ENCODE results near the gene CORO2A.
A peak's percentile ranks its signal among the peaks of the same experiment; 100 is the strongest.

CORO2A gene

DNA sequence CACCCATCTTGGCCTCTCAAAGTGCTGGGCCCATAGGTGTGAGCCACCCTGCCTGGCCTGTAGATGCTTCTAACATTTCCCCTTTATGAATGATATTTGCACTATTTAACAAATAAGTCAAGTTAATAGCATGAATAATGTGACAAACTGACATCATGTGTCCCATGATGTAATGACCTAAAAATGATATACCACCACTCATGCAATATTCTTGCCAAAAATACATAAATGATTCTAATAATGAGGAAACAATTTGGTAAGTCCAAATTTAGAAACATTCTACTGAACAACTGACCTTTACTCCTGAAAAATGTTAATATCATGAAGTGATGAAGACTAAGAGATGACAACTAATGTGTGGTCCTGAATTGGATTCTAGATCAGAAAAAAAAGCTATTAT, 39.9 kb downstream of the CORO2A start:
- FAIRE-seq (no peak), DNase-seq (ENCODE audit: insufficient read length, low spot score) (no peak)
- no peak for TF ChIP-seq PAX5 (IDR thresholded peaks at IDR 0.05; ENCODE audit: insufficient read depth, low read length, severe bottlenecking)
- no peak for TF ChIP-seq POLR2A (IDR thresholded peaks at IDR 0.05; ENCODE audit: low read depth, low read length)
- no peak for TF ChIP-seq POU2F2 (IDR thresholded peaks at IDR 0.05; ENCODE audit: low read depth, low read length)
- no peak for TF ChIP-seq POLR2AphosphoS5 (IDR thresholded peaks at IDR 0.05; ENCODE audit: low read depth, low read length)
- TF ChIP-seq TAF1 (IDR thresholded peaks at IDR 0.05; ENCODE audit: low read depth, low read length): no peak
- TF ChIP-seq SPI1 (IDR thresholded peaks at IDR 0.05; ENCODE audit: low read depth, low read length): no peak

DNA sequence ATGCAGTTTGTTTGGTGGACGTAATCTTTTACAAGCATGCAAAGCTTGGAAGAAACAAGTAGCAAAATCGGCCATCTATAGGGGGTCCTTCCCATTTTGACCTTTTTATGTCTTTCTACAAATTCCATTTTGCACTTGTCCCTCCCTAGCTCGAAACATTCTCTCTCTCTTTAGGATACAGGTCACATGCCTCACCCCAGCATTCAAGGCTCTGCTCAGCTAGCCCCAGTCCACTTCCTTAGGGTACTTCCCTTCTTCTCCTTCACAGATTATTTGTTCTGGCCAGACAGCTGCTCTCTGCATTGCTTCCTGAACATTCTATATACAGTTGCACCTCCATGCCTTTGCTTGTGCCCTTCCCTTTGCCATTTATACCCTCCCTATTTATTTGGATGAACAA, 41.7 kb downstream of the CORO2A start:
- FAIRE-seq (no peak), DNase-seq (ENCODE audit: insufficient read length, low spot score) (no peak)
- no peak for TF ChIP-seq POLR2A (IDR thresholded peaks at IDR 0.05; ENCODE audit: low read depth, low read length)
- no peak for TF ChIP-seq PAX5 (IDR thresholded peaks at IDR 0.05; ENCODE audit: insufficient read depth, low read length, severe bottlenecking)
- no peak for TF ChIP-seq SPI1 (IDR thresholded peaks at IDR 0.05; ENCODE audit: low read depth, low read length)
- TF ChIP-seq TAF1 (IDR thresholded peaks at IDR 0.05; ENCODE audit: low read depth, low read length): no peak
- TF ChIP-seq POLR2AphosphoS5 (IDR thresholded peaks at IDR 0.05; ENCODE audit: low read depth, low read length): no peak
- no peak for TF ChIP-seq POU2F2 (IDR thresholded peaks at IDR 0.05; ENCODE audit: low read depth, low read length)

DNA sequence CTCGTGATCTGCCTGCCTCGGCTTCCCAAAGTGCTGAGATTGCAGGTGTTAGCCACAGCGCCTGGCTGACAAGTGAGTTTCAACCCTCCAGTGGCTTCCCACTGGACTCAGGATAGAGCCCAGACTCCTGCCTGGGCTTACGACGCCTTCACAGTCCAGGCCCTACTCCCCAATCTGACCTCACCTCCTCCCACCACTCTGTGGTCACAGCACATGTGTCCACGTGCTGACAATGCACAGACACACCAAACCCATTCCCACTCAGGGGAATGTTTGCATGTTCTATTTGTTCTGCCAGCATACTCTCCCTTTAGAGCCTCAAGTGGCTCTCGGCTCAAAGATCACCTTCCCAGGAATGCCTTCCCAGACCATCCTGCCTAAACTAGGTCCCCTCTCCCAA, 42.3 kb downstream of the CORO2A start:
- TF ChIP-seq PAX5 (IDR thresholded peaks at IDR 0.05; ENCODE audit: insufficient read depth, low read length, severe bottlenecking): no peak
- TF ChIP-seq POU2F2 (IDR thresholded peaks at IDR 0.05; ENCODE audit: low read depth, low read length): no peak
- no peak for TF ChIP-seq TAF1 (IDR thresholded peaks at IDR 0.05; ENCODE audit: low read depth, low read length)
- no peak for TF ChIP-seq POLR2AphosphoS5 (IDR thresholded peaks at IDR 0.05; ENCODE audit: low read depth, low read length)
- no peak for TF ChIP-seq SPI1 (IDR thresholded peaks at IDR 0.05; ENCODE audit: low read depth, low read length)
- no peak for TF ChIP-seq POLR2A (IDR thresholded peaks at IDR 0.05; ENCODE audit: low read depth, low read length)
- DNase-seq (ENCODE audit: insufficient read length, low spot score) (no peak), FAIRE-seq (no peak)

DNA sequence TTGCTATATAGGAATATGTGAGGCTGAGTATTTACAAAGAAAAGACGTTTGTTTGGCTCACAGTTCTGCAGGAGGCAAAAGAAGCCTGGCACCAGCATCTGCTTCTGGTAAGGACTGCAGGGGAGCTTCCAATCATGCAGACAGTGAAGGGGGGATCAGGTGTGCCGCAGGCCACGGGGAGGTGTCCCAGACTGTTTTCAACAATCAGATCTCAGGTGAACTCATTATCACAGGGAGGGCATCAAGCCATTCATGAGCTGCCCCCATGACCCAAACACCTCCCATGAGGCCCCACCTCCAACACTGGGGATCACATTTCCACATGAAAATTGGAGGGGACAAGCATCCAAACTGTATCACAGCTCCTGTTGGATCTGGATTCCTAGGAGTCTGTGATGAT, 43.0 kb downstream of the CORO2A start:
- DNase-seq (ENCODE audit: insufficient read length, low spot score): no peak
- TF ChIP-seq SPI1 (IDR thresholded peaks at IDR 0.05; ENCODE audit: low read depth, low read length) (no peak), TAF1 (IDR thresholded peaks at IDR 0.05; ENCODE audit: low read depth, low read length) (no peak), PAX5 (IDR thresholded peaks at IDR 0.05; ENCODE audit: insufficient read depth, low read length, severe bottlenecking) (no peak), POU2F2 (IDR thresholded peaks at IDR 0.05; ENCODE audit: low read depth, low read length) (no peak), POLR2A (IDR thresholded peaks at IDR 0.05; ENCODE audit: low read depth, low read length) (no peak), POLR2AphosphoS5 (IDR thresholded peaks at IDR 0.05; ENCODE audit: low read depth, low read length) (no peak)
- no peak for FAIRE-seq

DNA sequence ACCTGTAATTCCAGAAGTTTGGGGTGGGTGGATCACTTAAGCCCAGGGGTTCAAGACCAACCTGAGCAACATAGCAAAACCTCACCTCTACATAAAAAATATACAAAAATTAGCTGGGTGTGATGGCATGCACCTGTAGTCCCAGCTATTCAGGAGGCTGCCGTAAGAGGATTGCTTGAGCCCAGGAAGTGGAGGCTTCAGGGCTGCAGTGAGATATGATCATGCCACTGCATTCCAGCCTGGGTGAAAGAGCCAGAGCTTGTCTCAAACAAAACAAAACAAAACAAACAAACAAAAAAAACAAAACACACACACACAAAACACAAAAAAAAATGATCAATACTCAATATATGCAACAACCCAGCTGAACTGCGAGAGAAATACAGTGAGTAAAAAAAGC, 44.0 kb downstream of the CORO2A start:
- TF ChIP-seq POLR2AphosphoS5 (IDR thresholded peaks at IDR 0.05; ENCODE audit: low read depth, low read length): no peak
- no peak for TF ChIP-seq TAF1 (IDR thresholded peaks at IDR 0.05; ENCODE audit: low read depth, low read length)
- TF ChIP-seq PAX5 (IDR thresholded peaks at IDR 0.05; ENCODE audit: insufficient read depth, low read length, severe bottlenecking): no peak
- no peak for TF ChIP-seq POLR2A (IDR thresholded peaks at IDR 0.05; ENCODE audit: low read depth, low read length)
- no peak for TF ChIP-seq SPI1 (IDR thresholded peaks at IDR 0.05; ENCODE audit: low read depth, low read length)
- no peak for TF ChIP-seq POU2F2 (IDR thresholded peaks at IDR 0.05; ENCODE audit: low read depth, low read length)
- DNase-seq (ENCODE audit: insufficient read length, low spot score) (no peak), FAIRE-seq (no peak)

DNA sequence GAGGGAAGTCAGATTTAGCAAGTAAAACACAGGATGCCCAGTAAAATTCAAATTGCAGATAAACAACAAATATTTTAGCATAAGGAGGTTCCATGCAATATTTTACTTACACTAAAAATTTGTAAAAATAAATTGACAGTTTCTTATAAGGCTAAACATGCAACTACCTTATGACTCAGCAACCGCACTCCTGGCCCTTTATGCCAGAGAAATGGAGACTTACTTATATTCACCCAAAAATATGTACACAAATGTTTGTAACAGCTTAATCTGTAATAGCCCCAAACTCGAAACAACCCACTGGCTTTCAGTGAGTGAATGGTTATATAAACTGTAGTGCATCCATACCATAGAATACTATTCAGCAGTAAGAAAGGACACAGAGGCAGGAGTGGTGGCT, 44.9 kb downstream of the CORO2A start:
- TF ChIP-seq POU2F2 (IDR thresholded peaks at IDR 0.05; ENCODE audit: low read depth, low read length) (no peak), SPI1 (IDR thresholded peaks at IDR 0.05; ENCODE audit: low read depth, low read length) (no peak), POLR2A (IDR thresholded peaks at IDR 0.05; ENCODE audit: low read depth, low read length) (no peak), TAF1 (IDR thresholded peaks at IDR 0.05; ENCODE audit: low read depth, low read length) (no peak), PAX5 (IDR thresholded peaks at IDR 0.05; ENCODE audit: insufficient read depth, low read length, severe bottlenecking) (no peak), POLR2AphosphoS5 (IDR thresholded peaks at IDR 0.05; ENCODE audit: low read depth, low read length) (no peak)
- FAIRE-seq (no peak), DNase-seq (ENCODE audit: insufficient read length, low spot score) (no peak)

DNA sequence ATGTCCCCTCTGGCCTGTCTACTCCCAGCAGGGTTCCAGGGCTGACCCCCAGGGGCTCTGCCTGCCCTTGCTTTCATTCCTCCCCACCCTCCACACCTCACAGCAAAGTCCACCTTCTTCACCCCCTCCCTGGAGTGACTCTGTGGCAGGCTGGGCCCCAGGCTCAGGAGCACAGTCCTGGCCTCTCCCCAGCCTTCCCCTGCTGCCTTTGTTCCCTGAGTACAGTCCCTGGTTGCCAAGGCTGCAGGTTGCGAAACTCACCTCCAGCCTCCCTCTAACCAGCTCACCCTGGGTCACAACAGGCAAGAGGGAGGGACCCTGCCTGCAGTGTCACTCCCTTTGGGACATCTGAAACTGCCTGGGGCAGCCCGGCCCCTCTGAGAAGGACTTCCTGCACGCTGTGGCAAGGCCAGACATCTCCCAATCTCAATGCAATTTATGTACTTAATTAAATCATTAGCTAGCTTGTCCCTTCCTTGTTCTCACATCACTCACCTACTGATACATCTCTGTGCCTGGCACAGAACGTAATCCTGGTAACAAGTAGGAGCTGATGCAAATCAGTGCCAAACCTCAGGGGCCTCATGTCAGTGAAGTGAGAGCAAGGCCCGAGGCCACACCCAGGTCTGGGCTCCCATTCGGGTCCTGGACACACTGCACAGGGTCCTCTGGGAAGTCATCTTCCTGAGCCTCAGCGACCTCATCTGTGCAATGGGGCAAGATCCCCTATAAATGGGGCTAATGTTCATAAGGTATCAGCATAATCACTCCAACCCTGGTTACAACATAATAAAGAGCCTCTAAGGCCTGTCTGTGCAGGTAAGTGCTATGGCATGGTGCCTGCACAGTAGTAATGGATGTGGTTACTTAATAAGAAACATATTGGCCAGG, 46.1 kb downstream of the CORO2A start:
- DNase-seq (ENCODE audit: insufficient read length, low spot score) (no peak), FAIRE-seq (peak; percentile 20)
- TF ChIP-seq PAX5 (IDR thresholded peaks at IDR 0.05; ENCODE audit: insufficient read depth, low read length, severe bottlenecking): no peak
- TF ChIP-seq POLR2AphosphoS5 (IDR thresholded peaks at IDR 0.05; ENCODE audit: low read depth, low read length): no peak
- TF ChIP-seq TAF1 (IDR thresholded peaks at IDR 0.05; ENCODE audit: low read depth, low read length): no peak
- no peak for TF ChIP-seq POU2F2 (IDR thresholded peaks at IDR 0.05; ENCODE audit: low read depth, low read length)
- no peak for TF ChIP-seq POLR2A (IDR thresholded peaks at IDR 0.05; ENCODE audit: low read depth, low read length)
- TF ChIP-seq SPI1 (IDR thresholded peaks at IDR 0.05; ENCODE audit: low read depth, low read length): no peak

DNA sequence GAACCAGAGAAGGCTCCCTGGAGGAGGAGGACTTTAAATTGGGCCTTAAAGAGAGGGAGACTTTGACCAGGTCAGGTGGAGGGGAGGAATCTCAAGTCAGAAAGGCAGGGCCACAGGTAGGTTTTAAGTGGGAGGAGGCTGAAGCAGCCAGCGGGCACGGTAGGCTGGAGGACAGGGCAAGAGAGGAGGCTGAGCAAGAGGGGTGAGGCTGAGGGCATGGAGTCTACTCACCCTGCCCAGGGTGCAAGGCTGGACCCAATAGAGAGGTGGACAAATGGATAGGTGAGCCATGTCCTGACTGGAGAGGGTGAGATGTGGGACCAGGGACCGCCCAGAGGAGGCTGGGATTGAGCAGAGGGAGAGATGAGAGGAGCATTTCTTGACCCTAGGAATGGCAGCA, 47.8 kb downstream of the CORO2A start:
- TF ChIP-seq POLR2AphosphoS5 (IDR thresholded peaks at IDR 0.05; ENCODE audit: low read depth, low read length) (no peak), TAF1 (IDR thresholded peaks at IDR 0.05; ENCODE audit: low read depth, low read length) (no peak), PAX5 (IDR thresholded peaks at IDR 0.05; ENCODE audit: insufficient read depth, low read length, severe bottlenecking) (no peak), POLR2A (IDR thresholded peaks at IDR 0.05; ENCODE audit: low read depth, low read length) (no peak), SPI1 (IDR thresholded peaks at IDR 0.05; ENCODE audit: low read depth, low read length) (no peak), POU2F2 (IDR thresholded peaks at IDR 0.05; ENCODE audit: low read depth, low read length) (no peak)
- FAIRE-seq: no peak
- DNase-seq (ENCODE audit: insufficient read length, low spot score): no peak

DNA sequence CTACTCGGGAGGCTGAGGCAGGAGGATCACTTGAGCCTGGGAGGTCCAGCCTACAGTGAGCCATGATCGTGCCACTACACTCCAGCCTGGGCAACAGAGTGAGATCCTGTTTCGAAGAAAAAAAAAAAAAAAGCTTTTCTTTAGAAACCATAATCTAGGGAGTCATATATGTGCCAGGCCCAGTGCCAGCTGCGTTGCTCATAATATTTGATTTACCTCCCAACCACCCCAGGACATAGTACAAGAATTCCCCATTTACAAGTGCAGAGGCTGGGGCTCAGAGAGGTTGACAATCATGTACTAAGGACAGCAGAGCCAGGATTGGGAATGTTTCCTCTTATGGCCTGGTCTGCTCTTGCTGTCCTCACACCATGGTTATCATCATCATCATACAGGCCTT, 48.4 kb downstream of the CORO2A start:
- no peak for DNase-seq (ENCODE audit: insufficient read length, low spot score)
- no peak for FAIRE-seq
- TF ChIP-seq POLR2A (IDR thresholded peaks at IDR 0.05; ENCODE audit: low read depth, low read length) (no peak), SPI1 (IDR thresholded peaks at IDR 0.05; ENCODE audit: low read depth, low read length) (no peak), POU2F2 (IDR thresholded peaks at IDR 0.05; ENCODE audit: low read depth, low read length) (no peak), PAX5 (IDR thresholded peaks at IDR 0.05; ENCODE audit: insufficient read depth, low read length, severe bottlenecking) (no peak), TAF1 (IDR thresholded peaks at IDR 0.05; ENCODE audit: low read depth, low read length) (no peak), POLR2AphosphoS5 (IDR thresholded peaks at IDR 0.05; ENCODE audit: low read depth, low read length) (no peak)
